ENCODE measurements around the gene GFRA4.

Gene GFRA4

DNA sequence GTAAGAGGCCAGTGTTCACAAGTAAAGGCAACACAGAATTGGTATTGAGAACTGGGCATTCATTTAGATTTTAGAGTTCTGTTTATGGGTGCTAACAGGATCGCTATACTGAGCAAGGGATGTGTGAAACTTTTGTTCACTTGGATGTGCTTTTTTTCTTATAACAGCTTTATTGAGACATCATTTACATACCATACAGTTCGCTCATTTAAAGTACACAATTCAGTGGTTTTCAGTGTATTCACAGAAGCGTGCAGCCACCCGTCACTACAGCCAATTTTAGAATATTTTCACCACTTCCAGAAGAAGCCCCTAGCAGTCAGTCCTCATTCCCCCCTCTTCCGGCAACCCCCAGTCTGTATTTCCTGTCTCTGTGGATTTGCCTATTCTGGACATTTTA is 48.7 kb downstream of the GFRA4 start:
- DNase-seq = no peak

DNA sequence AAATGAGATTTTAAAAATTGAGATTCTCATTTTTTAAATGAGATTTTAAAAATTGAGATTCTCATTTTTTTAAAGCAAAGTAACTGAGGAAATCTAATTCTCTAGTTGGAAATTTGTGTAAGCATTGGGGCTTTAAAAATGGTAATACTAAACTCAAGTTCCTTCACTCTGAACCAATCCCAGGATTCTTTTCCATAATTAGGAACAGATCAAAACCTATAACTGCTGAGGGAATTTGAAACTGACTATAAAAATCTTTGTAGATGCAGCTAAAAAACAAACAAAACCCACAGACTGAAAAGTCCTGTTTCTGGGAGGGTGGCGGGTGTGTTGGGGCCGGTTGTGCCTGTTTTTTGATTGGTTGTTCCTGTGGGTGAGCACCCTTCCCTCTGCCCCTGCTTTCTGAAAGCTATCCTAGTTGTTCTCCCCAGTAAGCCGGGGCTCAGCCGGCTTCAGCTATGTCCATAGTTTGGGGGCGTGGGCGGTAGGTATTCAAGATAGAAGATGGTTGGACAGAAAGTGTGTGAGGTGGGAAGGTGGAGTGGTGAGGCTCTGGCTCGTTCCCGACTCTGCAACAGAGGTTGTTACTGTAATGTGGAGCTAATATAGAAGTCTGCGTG is 49.3 kb downstream of the GFRA4 start:
- DNase-seq = no peak

DNA sequence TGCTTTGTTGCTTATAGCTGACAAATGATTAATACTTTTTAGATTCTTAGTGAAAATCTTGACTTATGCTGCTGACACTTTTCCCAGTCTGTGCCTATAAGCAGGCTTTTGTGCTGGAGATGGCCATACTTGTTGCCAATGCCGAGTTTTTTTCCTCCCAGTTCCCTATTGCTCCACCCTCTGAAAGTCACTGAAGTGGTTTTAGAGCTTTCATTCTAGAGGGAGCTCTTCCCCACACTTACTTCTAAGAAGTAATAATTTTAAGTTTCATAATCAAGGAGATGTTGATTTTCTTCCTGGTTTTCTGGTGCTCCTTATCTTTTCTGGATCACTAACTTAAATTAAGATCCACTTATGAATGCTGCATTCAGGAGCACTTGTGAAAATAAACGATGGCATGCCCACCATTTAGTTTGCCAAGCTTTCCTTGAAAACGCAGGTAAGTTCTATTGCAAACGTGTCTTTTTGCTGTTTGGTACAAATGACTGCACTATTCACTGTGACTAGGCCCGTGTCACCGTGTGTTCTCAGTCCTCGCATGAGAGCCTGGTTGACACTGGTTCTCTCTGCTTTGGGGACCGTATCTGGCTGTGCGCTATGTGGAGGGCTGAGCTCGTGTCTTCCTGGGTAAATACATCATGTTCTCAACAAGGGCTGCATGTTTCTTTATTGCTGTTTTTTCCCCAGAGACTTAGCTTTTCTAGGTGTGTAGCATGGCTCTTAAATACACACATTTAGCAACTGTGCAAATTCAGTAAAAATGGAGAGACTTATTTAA is 50.2 kb downstream of the GFRA4 start:
- no peak for DNase-seq

DNA sequence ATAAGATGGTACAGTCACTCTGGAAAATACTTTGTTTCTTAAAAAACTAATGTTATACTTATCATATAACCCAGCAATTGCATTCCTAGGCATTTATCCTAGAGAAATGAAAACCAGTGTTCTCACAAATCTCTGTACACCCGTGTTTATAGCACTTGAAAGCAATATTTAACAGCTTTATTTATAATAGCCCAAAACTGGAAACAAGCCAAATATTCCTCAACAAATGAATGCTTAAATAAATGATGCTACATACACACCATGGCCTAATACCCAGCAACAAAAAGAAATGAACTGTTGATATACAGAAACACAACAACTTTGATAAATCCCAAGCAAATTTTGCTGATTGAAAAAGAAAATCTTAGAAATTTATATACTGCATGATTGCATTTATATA is 51.3 kb downstream of the GFRA4 start:
- DNase-seq = no peak
